ENCODE data around the gene ALK.
"Not testable (repeated sequence)": the region's sequence is repeated elsewhere in the genome, so short reads cannot be mapped to it uniquely, and the experiment has no call there.

The ALK gene

DNA sequence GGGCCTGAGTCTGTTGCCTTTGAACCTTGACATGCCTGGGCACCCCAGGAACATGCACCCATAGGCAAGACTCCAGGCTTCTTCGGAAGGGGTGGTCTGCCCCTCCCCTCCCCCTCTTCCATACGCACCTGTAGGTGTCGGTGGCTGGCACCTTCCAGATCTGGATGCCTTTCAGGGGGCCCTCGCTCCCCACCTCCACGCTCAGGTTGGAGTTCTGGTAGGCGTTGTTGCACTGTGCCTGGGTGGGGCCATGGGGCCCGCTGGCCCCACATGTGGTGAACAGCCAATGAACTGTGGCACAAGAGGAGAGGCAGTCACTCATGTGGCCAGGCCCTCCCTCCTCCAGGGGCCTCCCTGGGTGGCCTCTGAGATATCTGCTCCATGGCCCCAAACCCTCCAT is 670.4 kb downstream of the ALK start:
- no peak for DNase-seq (ENCODE audit: low read depth, low spot score)

DNA sequence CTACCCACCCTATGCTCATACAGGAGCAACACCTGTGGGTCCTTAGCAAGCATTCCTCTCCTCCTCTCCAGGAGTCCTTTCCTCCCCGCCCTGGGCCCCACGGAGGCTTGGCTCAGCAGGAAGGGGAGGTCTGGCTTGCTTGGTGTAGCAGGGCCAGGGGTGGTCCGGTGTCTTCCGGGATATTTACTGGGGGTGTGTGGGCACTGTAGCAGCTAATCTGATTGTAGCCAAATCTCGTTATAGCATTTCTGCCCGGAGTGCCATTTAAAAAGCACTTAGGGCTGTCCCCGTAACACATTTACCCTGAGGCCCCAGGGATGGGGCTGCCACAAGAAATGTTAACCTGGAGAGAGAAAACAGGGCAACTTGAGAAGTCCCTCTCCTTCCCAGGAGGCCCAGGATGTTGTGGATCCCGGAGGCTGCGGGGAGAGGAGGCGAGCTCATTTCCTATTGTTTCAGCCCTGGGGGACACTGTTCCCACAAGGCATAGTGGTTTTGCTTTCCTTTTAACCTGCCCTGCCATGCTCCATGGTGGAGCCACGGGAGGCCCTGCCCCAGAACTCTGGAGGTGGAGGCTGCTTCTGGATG is 671.6 kb downstream of the ALK start:
- no peak for DNase-seq (ENCODE audit: low read depth, low spot score)

DNA sequence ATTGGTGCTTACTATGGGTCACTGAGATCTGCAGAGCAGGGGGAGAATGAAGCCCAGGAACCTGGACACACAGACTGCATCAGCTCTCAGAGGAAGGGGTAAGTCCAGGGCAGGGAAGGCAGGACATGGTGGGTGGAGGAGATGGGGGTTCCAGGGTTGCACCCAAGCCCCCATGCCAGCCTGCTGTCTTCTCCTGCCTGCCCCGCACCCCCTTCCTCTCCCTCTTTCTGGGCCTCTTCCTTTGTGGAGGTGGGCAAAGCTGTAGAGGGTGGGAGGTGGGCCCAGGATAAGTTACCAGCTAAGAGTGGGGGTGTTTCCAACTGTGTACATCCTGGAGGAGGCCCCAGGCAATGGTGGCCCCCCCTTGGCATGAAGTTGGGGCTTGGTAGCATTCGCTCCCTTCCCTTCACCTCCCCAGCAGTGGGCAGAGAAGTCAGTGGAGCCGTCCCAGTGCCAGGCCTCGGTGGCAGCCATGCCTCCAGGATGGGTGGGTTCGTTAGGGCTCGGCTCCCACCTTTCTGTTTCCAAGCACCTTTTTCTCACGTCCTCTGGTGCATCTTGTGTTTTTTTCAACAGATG is 674.0 kb downstream of the ALK start:
- no peak for DNase-seq (ENCODE audit: low read depth, low spot score)

DNA sequence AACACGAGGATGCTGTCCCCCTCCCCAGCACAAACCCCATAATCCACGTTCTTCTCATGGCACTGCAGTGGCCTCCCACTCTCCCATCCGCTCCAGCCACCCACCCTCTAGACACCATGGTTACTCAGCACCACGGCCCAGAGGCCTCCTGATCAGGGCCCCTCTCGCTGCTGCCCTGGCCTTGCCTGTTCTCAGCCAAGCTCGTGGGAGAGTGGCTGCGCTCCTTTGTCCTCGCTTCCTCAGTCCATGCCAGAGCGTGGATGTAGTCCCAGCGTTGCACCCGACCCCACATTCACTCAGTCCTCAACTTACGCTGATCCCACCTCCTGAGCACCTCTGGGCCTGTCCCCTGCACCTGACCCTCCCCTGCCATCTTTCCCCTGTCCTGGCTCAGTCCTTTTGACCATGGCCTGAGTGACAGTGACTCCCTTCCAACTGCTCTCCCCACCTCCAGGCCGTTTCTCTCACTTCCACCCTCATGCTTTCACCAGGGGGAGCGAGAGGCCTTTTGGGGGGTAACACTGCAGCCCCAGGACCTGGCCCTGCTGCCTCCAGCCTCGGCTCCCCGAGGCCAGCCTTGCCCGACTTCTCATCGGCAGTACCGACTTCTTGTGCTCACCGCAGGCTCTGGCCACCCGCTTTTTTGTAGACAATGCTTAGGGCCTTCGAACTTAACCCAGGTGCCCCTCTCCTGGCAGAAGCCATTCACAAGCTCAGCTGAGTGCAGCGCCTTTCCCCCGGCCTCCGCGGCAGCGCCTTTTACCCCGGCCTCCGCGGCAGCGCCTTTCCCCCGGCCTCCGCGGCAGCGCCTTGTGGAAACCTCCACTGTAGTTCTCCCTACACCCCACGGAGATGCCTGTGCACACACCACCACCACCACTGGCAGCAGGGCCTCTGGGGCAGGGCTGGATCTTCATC is 674.7 kb downstream of the ALK start:
- no peak for DNase-seq (ENCODE audit: low read depth, low spot score)

DNA sequence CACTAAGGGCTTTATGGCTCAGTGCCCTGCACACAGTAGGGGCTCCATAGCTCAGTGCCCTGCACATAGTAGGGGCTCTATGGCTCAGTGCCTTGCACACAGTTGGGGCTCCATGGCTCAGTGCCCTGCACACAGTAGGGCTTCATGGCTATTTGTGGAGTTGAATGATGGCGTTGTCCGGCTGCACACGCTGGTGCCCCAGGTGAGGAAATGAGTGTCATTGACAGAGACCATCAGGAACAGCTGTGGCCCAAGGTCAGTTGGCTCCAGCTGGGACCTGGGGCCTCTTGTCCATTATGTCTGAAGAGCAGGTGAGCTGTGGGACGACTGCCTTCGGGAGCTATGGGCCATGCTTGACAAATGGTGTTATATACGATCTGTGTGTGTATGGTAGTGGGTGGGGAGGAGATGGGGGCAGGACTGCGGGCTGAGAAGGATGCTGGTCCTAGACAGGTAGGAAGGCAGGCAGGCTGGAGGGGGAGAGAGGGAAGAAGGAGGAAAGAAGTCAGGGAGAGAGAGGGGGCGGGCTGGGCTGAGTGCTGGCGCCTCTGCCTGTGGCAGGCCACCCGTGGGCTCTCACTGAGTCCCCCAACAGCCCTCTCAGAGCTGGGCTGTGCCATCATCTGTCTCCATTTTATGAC is 675.5 kb downstream of the ALK start:
- no peak for DNase-seq (ENCODE audit: low read depth, low spot score)

DNA sequence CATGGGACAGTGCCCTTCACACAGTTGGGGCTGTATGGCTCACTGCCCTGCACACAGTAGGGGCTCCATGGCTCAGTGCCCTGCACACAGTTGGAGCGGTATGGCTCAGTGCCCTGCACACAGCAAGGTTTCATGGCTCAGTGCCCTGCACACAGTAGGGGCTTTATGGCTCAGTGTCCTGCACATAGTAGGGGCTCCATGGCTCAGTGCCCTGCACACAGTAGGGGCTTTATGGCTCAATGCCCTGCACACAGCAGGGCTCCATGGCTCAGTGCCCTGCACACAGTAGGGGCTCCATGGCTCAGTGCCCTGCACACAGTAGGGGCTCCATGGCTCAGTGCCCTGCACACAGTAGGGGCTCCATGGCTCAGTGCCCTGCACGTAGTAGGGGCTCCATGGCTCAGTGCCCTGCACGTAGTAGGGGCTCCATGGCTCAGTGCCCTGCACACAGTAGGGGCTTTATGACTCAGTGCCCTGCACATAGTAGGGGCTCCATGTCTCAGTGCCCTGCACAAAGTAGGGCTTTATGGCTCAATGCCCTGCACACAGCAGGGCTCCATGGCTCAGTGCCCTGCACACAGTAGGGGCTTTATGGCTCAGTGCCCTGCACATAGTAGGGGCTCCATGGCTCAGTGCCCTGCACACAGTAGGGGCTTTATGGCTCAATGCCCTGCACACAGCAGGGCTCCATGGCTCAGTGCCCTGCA is 676.2 kb downstream of the ALK start:
- not testable (repeated sequence) for DNase-seq (ENCODE audit: low read depth, low spot score)

DNA sequence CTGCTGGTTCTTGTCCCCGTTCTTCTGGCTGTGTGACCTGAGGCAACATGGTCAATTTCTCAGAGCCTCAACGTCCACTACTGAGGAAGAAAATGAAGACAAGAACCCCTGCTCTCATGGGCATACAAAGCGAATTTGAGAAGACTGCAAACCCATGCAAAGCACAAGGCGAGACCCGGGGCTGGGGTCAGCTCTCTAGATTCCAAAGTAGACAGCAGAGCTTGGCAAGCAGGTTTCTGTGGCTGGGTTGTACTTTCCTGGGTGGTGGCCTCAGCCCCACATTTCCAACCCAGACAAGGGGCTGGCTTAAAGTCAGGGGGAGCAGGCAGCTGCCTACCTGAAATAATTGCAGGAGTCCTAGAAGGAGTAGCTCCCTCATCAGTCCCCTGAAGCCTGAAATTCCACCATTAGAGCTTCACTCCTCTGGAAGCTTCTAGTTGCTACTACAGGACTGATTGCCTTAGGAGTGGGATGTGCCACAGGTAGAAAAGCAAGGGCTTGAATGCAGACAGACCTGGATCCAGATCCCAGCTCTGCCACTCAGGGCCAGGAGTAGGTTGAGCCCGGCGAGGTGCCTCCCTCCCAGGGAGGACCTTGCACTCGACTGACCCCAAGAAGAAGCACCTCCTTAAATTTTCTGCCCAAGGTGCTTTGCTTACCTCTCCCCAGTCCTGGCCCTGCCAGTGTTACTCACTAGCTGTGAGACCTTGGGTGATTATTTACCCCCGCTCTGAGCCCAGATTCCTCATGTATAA is 678.6 kb downstream of the ALK start:
- DNase-seq (ENCODE audit: low read depth, low spot score) = no peak

DNA sequence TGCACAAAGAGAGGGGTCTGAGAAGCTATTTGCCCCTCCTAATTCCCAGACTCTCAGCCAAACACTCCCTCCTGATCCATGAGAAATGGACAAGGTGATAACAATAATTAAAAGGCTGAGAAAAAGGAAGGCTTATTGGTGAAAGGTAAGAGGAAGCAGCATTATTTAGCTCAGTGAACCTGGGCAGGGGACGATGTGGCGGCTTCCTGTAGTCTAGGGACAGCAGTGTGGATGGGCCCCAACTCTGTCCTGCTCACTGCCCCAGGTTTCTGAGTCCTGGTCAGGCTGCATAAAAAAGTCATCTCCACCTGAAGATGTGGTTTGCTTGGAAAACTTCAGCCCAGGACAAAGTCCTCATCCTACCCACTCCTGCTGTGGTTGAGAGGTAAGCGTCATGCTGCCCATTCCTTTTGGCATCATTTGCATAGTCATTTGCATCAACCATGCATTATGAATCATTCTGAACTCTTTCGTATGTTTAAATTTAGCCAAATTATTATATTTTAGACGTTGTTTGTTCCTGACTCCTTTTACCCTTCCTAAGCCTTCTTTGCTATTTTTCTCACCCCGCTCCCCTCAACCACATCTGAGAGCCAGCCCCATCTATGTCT is 679.3 kb downstream of the ALK start:
- no peak for DNase-seq (ENCODE audit: low read depth, low spot score)

DNA sequence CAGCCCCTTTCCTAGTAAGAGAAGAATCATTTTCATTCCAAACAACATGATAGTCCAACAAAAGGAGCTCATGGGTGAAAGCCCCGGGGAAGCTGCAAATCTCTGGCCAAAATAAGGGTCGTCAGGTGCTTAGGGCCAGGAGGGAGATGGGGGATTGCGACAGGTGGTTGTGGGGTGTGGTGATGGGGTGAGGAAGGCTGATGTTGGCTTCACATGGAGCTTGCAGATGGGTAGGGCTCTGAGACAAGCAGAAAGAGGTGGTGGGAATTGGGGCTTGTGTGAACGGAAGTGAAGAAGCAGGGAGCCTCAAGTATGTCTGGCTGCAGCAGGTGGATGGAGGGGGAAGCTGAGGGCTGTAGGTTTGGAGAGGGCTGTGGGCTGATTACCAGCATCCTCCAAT is 680.0 kb downstream of the ALK start:
- DNase-seq (ENCODE audit: low read depth, low spot score) = no peak

DNA sequence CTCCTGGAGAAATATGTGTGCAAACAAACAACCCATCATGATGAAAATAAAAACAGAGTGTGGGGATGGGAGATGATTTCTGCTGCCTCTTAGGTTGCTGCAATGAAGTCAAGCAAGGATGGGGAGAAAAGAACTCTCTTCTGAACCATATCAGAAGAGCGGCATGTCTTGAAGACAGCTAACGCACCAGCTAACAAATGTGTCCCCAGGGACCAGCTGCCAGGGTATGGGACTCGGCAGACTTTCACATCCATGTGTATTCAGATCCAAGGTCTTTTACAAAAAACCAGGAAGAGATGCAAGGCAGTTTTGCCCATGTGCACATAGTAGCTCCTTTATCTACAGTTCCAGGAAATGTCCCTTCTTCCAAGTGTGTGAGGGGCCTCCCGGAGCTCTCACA is 680.8 kb downstream of the ALK start:
- DNase-seq (ENCODE audit: low read depth, low spot score) = no peak

DNA sequence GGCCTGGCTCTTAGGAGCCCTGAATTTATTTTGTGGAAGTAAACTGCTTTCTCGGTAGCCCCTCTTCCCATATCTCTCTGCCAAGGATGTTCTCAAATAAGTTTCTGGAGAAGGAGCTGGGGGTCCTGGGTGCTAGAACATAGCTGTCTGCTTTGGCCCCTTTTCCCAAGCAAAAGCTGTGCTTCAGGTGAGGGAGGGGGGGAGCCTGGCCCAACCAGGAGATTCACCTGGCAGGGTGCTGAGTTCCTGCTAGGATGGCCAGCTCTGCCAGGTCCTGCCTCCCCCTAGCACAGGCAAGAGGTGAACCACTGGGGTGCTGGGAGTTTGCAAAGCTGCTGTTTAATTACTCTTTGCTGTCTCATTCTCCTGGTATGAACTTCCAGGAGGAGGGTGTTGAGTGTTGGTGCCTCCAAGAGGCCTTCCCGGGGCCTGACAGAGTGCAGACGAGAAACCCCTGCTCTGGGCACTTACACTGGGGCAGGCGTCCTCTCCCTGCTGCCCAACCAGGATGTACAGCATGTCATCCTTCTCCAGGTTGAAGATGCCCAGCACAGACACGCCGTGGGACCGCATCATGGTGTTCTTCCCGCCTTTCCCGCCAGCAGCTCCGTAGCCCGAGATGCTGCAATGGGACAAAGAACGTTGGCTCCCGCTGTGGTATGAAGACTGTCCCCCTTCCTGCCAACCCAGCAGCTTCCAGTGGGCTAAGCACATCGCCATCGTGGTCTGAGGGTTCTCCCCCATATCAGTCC is 682.0 kb downstream of the ALK start:
- no peak for DNase-seq (ENCODE audit: low read depth, low spot score)

DNA sequence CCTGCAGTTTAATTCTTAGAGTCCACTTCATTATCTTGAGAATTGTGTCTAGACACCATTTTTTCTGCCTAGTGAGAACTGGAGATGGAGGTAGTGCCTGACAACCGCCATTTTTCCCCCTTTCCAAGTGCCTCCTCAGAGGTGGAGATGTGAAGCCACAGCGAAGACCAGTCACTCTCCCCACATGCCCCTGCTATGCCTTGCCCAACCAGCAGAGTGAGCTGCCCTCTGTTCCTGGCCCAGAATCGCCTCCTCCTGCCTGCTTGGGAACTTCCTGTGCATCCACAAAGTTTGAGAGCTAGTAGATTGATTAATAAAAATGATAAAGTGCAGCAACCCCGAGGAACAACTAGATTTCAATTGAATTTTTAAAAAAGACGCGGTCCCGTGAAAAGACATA is 682.9 kb downstream of the ALK start:
- peak; percentile 30 for DNase-seq (ENCODE audit: low read depth, low spot score)

DNA sequence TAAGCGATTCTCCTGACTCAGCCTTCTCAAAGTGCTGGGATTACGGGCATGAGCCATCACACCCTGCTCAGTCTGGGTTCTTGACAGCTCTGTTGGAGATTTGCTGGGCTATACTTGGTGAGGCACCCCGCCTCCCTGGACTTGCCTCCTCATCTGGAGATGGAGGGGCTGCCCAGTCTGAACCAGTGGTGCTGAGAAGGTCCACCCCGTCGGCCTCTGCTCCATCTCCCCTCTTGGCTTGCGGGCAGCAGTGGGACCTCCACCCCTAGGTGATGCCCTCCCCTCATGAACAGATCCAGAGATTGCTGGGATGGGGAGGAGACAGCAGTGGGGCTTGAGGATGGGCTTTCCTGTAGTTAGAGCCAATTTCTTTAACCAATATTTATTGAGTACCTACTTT is 685.3 kb downstream of the ALK start:
- no peak for DNase-seq (ENCODE audit: low read depth, low spot score)

DNA sequence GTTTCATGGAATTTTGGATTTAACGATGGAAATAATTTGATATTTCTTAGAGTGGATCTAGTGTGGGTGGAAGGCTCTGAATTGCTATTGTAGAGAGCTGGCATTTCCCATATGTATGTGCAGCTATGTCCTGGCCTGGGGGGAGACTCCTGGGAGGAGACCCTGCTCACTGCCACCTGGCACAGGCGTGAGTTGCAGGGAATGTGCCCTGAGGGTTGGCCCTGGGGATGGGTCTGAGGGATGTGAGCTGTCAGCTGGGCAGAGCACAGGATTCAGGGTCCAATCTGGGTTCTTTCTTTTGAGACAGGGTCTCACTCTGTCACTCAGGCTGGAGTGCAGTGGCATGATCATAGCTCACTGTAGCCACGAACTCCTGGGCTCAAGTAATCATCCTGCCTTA is 686.0 kb downstream of the ALK start:
- no peak for DNase-seq (ENCODE audit: low read depth, low spot score)

DNA sequence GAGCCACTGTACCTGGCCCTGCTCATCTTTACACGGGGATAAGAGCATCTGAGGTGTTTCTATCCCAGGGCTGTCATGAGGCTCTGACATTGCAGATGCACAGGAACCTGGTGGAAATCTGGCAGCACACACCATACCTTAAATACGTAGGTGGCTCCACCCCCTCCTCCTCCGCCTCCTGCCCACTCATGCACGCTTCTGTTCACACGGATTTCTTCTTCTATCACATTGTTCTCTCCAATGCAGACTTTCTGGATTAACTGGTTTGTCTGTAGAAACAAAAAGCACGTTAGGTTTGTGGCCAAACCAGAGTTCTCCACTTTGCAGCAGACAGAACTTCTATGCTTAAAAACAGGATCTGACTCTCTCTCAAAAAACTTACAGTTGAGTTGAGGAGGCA is 688.0 kb downstream of the ALK start:
- no peak for DNase-seq (ENCODE audit: low read depth, low spot score)

DNA sequence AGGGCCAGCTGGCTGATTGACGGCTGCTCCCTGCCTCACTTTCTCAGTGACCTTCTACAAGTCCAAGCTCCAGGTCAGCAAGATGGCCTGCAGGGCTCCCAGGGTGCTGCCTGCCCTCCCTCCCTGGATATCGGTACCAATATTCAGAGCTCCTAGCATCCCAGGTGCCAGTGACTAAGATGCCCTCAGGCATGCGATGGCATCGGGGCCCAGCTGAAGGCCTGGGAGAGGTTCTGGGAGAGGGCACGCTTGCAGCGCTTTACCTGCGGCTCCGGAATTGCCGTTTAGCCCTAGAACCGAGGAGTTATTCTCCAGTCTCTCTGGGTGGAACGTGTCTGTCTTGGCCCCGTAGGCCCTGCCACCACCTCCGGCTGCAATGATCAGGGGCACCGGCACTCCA is 689.3 kb downstream of the ALK start:
- no peak for DNase-seq (ENCODE audit: low read depth, low spot score)

DNA sequence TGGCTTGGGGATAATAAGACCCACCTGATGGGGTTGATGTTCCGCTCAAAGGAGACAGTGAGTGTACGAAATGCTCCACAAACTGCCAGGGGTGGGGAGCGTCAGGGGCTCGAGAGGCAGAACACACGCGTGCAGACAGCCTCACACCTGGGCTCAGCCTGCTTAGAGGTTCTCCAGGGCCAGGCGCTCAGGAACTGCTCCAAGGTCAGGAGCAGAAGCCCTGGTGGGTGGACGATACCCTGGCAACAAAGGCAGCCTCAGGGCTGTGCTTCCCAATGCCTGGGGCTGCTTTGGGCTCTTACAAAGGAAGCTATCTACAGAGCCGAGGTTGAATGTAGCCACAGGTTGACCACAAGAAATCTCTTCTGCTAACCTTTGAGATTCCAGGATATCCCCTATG is 691.7 kb downstream of the ALK start:
- DNase-seq (ENCODE audit: low read depth, low spot score) = no peak

DNA sequence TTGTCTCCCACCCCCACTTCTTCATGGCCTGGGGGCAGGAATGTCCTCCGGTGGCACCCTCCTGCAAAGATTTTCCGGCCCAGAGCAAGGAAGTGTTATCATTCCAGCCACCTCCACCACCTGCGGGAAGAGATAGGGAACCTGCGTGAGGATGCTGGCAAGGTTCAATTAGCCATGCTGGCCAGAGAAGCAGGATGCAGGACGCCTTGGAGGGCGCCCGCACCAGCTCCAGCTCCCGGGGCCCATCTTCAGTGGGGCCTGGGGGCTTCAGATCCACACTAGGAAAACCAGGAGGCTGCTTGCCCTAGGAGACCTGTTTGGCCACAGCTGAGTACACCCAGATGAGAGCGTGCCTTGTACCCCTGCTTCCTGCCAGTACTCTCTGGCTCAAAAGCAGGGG is 692.4 kb downstream of the ALK start:
- no peak for DNase-seq (ENCODE audit: low read depth, low spot score)

DNA sequence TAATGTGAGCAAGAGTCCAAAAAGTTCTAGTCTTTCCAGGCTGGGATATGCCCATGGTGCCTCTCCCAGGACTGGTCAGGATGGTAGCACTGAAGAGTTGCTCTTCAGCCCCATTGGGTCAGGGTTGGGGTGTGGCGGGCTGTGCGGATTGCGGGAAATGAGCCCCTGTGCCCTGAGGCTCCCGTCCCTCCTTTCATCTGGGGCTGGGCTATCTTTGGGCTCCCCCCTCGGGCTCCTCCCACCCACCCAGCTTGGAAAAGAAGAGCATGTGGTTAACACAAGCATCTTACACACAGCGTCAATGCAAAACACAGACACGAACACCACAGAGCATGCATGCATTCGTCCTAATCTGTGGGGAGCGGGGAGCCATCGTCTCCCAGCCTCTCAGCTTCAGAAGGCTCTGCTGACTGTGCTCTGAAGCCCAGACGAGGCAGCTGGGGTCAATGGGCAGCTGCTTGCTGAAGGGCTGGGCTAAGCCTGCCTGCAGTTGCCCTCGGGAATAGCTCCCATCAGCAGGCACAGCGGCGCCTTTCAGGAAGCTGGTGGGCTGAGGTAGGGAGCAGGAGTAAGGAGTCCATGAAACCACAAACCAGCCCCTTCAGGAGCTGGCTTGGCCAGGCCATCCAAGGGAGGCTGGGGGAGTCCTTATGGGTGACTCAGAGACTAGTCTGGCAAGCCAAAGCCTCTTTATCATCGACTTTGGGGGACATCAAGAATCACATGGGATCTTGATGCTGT is 693.3 kb downstream of the ALK start:
- DNase-seq (ENCODE audit: low read depth, low spot score) = peak; percentile 74
